Kidney tubule cell (primary cell): ENCODE measurements around the gene PLAAT2.

Experiments
- DNase-seq: peaks from one replicate; pipeline ENCODE4 v3.0.0-alpha.2; 2018; ENCODE audit warnings: low spot score

The PLAAT2 gene

GRCh38 chr11:63518548-63518947, 44.6 kb downstream of the PLAAT2 start:
- no peak for DNase-seq

DNA sequence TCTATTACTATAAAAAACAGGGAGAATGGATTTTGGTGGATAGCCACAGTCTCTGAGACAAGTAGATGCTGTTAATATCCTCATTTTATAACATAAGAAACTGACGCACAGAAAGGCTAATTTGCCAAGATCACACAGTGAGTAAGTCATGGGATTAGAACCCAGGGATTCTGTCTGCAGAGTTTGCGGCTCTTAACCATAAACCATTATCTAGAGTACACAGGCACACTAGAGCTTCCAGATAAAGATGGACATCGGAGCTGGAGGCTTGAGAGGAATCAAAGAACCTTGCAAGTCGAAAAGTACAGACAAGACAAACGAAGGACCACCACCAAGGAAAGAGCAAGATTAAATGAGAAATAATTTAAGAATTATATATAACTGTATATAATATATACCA, 46.0 kb downstream of the PLAAT2 start:
- no peak for DNase-seq

- no peak for DNase-seq
Observed at GRCh38 chr11:63516109-63516508, 47.1 kb downstream of the PLAAT2 start.

- DNase-seq: no peak
Observed at GRCh38 chr11:63512816-63513215, 50.4 kb downstream of the PLAAT2 start.

- DNase-seq: no peak
Observed at GRCh38 chr11:63511048-63511748, 52.0 kb downstream of the PLAAT2 start.

DNA sequence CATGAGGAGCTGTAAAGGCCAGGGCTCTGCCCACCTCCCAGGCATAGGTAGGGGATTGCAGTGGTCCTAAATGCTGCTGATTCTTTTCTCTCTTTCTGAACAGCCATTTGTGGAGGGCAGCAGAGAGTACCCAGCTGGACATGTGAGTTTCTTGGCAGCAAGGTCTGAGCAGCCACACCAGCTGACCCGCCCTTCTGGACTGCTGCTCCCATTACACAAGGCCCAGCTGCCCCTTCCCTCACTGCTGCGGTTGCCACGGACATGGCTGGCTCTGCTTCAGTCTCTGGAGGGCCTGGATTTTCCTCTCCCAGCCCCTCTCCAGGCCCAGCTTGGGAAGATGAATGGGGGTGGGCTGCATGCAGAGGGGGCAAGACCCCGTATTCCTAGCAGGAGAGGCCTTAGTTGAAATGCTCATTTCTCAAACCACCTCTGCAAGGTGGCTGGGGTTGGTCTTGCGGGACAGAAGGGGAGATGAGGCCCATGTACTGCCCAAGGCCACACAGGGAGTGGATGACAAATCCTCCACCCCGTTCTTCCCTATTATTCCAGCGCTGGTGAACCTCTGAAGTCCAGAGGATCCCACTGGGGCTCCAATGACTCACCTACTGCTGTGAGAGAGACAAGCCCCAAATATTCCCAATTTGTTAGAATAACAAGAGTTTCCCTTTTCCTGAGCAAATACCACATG, 52.7 kb downstream of the PLAAT2 start:
- no peak for DNase-seq

DNA sequence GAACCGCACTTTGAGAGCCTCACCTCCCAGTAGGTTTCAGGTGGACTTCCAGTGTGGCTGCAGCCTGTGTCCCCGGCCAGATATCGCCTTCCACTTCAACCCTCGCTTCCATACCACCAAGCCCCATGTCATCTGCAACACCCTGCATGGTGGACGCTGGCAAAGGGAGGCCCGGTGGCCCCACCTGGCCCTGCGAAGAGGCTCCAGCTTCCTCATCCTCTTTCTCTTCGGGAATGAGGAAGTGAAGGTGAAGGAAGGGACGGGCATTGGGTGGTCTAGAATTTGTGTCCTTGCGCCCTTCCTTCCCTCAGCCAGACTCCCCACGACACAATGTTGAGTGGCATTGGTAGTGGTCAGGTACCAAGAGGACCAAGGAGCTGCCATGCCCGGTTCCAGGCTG, 54.4 kb downstream of the PLAAT2 start:
- DNase-seq: no peak

DNA sequence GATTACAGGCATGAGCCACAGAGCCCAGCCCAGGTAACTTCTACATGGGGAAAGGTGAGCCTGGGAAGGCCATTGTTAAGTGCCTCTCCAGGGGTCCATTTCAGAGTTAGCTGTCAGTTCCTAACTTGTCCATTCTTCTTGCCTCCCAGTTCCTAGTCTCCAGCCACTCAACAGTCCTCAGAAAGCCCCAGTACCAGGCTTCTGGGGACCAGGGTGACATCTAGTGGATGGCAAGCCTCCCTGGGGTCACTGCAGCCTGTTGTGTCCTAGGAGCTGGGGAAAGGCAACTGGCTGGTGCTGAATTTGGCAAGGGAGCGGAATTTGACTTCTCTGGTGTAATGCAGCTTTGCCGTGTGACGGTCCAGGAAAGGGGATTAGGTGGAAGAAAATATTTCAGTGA, 55.2 kb downstream of the PLAAT2 start:
- DNase-seq: peak; percentile 28

DNA sequence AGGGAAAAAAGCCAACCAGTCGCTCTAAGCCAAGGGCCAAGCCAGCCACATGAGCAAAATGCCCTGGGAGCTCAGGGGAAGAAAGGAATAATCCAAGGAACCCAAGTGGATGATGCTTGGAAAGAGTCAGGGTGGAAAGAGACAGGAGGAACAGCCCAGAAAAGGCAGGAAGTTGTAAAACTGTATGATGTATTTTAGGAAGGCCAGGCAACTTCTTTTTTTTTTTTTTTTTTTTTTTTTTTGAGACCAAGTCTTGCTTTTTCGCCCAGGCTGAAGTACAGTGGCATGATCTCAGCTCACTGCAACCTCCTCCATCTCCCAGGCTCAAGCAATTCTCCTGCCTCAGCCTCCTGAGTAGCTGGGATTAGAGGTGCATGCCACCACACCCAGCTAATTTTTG, 55.7 kb downstream of the PLAAT2 start:
- no peak for DNase-seq

GRCh38 chr11:63506876-63507275, 56.3 kb downstream of the PLAAT2 start:
- DNase-seq: no peak

DNA sequence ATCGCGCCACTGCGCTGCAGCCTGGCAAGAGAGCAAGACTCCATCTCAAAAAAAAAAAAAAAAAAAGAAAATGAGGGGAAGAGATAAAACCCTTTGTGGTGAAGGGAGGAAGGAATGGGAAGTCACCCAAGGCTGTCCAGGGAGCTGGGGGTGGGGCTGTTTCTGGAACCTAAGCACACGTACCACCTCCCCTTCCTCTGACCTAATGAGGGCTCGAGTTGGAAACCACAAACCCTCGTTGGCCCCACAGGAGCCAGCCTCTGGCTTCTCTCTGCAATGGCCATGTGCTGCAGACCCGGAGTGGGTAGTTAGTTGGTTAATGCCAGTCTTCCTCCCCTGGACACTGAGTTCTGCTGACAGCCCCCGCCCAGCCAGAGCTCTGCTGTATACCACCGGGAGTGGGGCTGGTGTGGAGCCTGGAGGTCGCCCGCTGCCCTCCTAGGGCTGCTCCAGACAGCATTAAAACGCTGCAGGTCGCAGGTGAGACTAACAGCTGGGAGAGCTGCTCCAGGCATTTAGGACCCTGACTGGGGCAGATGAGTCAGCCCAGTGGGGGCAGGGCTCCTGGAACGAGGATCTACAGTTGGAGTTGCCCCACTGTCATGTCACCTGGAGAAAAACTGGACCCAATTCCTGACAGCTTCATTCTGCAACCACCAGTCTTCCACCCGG, 57.2 kb downstream of the PLAAT2 start, which contains the start of gene LGALS12:
LGALS12 (plus strand) TSS at position 228 of the 672 bp plus-strand sequence; CDS start at position 603, 375 bp downstream.
- DNase-seq: no peak

GRCh38 chr11:63504933-63505586, 58.1 kb downstream of the PLAAT2 start:
- no peak for DNase-seq

GRCh38 chr11:63504054-63504453, 59.1 kb downstream of the PLAAT2 start:
- no peak for DNase-seq

- no peak for DNase-seq
Observed at GRCh38 chr11:63503492-63503891, 59.7 kb downstream of the PLAAT2 start.
